Suprapubic skin (tissue), 4 donors: ENCODE data around the gene GALNT7. TPM values are rescaled to one million over a fixed set of nuclear protein-coding genes. Genes with fewer than 3 reads are reported as not detected.

Source experiments
- DNase-seq, 2 donors: peaks; one replicate each; pipeline ENCODE4 v3.0.0-alpha.2; 2019; ENCODE audit warnings: low spot score in 2 of 2
- H3K27ac ChIP-seq: fragments of 200-600 bp; sonication (generic); one replicate; pipeline ENCODE4 v1.5.1; 2019
- H3K27me3 ChIP-seq: fragments of 200-600 bp; sonication (generic); one replicate; pipeline ENCODE4 v1.5.1; 2019
- H3K36me3 ChIP-seq: fragments of 200-600 bp; sonication (generic); one replicate; pipeline ENCODE4 v1.5.1; 2019
- H3K4me1 ChIP-seq: fragments of 200-600 bp; sonication (generic); one replicate; pipeline ENCODE4 v1.5.1; 2019
- H3K4me3 ChIP-seq: fragments of 200-600 bp; sonication (generic); one replicate; pipeline ENCODE4 v1.5.1; 2019; ENCODE audit warnings: mild to moderate bottlenecking
- H3K9me3 ChIP-seq: fragments of 200-600 bp; sonication (generic); one replicate; pipeline ENCODE4 v1.5.1; 2019
- CTCF ChIP-seq, 2 donors: fragments of 200-600 bp in 1 of 2; fragments of 450-650 bp in 1 of 2; sonication (generic) in 1 of 2; IDR thresholded peaks; one replicate each; pipeline ENCODE4 v1.5.1; 2016 to 2019; ENCODE audit warnings: antibody characterized with exemption in 2 of 2, mild to moderate bottlenecking in 1 of 2, moderate library complexity in 1 of 2
- EP300 ChIP-seq: sonication (generic); formaldehyde crosslinking; IDR thresholded peaks from one replicate; pipeline ENCODE4 v1.6.1; 2017; ENCODE audit warnings: antibody characterized with exemption
- POLR2A ChIP-seq, 2 donors: fragments of 450-650 bp; IDR thresholded peaks; one replicate each; pipeline ENCODE4 v1.6.1; 2017; ENCODE audit warnings: antibody characterized with exemption in 2 of 2, mild to moderate bottlenecking in 2 of 2, moderate library complexity in 2 of 2
- POLR2AphosphoS5 ChIP-seq, 3 donors: sonication (generic); formaldehyde crosslinking; IDR thresholded peaks; one replicate each; pipeline ENCODE4 v1.6.1; 2017; ENCODE audit warnings: antibody characterized with exemption in 3 of 3
- WGBS: methylation state at CpG from one replicate; pipeline ENCODE4 v1.1.5; 2018; 5-methylcytosine and 5-hydroxymethylcytosine counted together
- total RNA-seq, 4 donors: library from RNA; depleted of rRNA; stranded (reverse); fragments of >200 nt; gene quantifications; one replicate each; pipeline ENCODE4 v1.1.0, GENCODE V29; 2016

The GALNT7 gene
- total RNA-seq, 4 donors from 2014 or later: 7.9 to 13.4 (median 9.5) TPM

GRCh38 chr4:173226401-173226888 lies 57.8 kb downstream of the GALNT7 start:
- no peaks in the 10 kb centered on the region for H3K9me3 ChIP-seq
- no peaks in the 10 kb centered on the region for H3K36me3 ChIP-seq
- H3K4me3 ChIP-seq: no peak overlapping the region
- H3K27ac ChIP-seq: no peak overlapping the region
- no peaks in the 10 kb centered on the region for H3K4me1 ChIP-seq
- no peak for DNase-seq
- TF ChIP-seq EP300: no peak
- TF ChIP-seq POLR2A (IDR thresholded peaks at IDR 0.05): no peak
- WGBS: 89% methylated on average over 4 of the region's 4 CpGs
- H3K27me3 ChIP-seq: no peaks in the 10 kb centered on the region

- no peaks in the 10 kb centered on the region for H3K36me3 ChIP-seq
- no peaks in the 10 kb centered on the region for H3K27me3 ChIP-seq
- no peak for DNase-seq
- H3K9me3 ChIP-seq: no peaks in the 10 kb centered on the region
- no peak overlapping the region for H3K27ac ChIP-seq
- WGBS: 67% methylated on average over 2 of the region's 2 CpGs
- no peak overlapping the region for H3K4me3 ChIP-seq
- TF ChIP-seq CTCF (IDR thresholded peaks at IDR 0.05): no peak
- TF ChIP-seq EP300: no peak
- TF ChIP-seq POLR2AphosphoS5 (IDR thresholded peaks at IDR 0.05): no peak
- TF ChIP-seq POLR2A (IDR thresholded peaks at IDR 0.05): no peak
- no peaks in the 10 kb centered on the region for H3K4me1 ChIP-seq
These were observed 59.1 kb downstream of the GALNT7 start for GRCh38 chr4:173227756-173228155.

GRCh38 chr4:173230062-173230461 lies 61.5 kb downstream of the GALNT7 start:
- no peak for DNase-seq

GRCh38 chr4:173231916-173232315 lies 63.3 kb downstream of the GALNT7 start:
- H3K4me1 ChIP-seq: peaks cover 6% of the 10 kb centered on the region
- H3K36me3 ChIP-seq: no peaks in the 10 kb centered on the region
- 74% methylated on average over 1 of the region's 1 CpG for whole genome bisulfite sequencing
- H3K4me3 ChIP-seq: no peak overlapping the region
- H3K27me3 ChIP-seq: no peaks in the 10 kb centered on the region
- no peak for DNase-seq
- no peaks in the 10 kb centered on the region for H3K9me3 ChIP-seq
- no peak overlapping the region for H3K27ac ChIP-seq
- TF ChIP-seq CTCF (IDR thresholded peaks at IDR 0.05): no peak
- no peak for TF ChIP-seq POLR2A (IDR thresholded peaks at IDR 0.05)

More at GRCh38 chr4:173230062-173230461, 61.5 kb downstream of the GALNT7 start:
- Histone ChIP-seq H3K36me3 (no peaks in the 10 kb centered on the region), H3K27me3 (no peaks in the 10 kb centered on the region), H3K9me3 (no peaks in the 10 kb centered on the region), H3K4me3 (no peak overlapping the region), H3K27ac (no peak overlapping the region), H3K4me1 (no peaks in the 10 kb centered on the region)
- TF ChIP-seq EP300 (no peak), CTCF (IDR thresholded peaks at IDR 0.05) (no peak), POLR2A (IDR thresholded peaks at IDR 0.05) (no peak), POLR2AphosphoS5 (IDR thresholded peaks at IDR 0.05) (no peak)

GRCh38 chr4:173233857-173234256 lies 65.2 kb downstream of the GALNT7 start:
- no peak for TF ChIP-seq POLR2A (IDR thresholded peaks at IDR 0.05)
- TF ChIP-seq POLR2AphosphoS5 (IDR thresholded peaks at IDR 0.05): no peak
- no peak for TF ChIP-seq EP300
- no peak for TF ChIP-seq CTCF (IDR thresholded peaks at IDR 0.05)
- H3K36me3 ChIP-seq: no peaks in the 10 kb centered on the region
- WGBS: 79% methylated on average over 5 of the region's 5 CpGs
- H3K27ac ChIP-seq: no peak overlapping the region
- H3K4me1 ChIP-seq: peaks cover 15% of the 10 kb centered on the region
- no peaks in the 10 kb centered on the region for H3K27me3 ChIP-seq
- no peaks in the 10 kb centered on the region for H3K9me3 ChIP-seq
- no peak for DNase-seq
- no peak overlapping the region for H3K4me3 ChIP-seq

GRCh38 chr4:173235050-173235449 lies 66.4 kb downstream of the GALNT7 start:
- DNase-seq: no peak
- H3K9me3 ChIP-seq: no peaks in the 10 kb centered on the region
- H3K36me3 ChIP-seq: no peaks in the 10 kb centered on the region
- WGBS: 91% methylated on average over 3 of the region's 3 CpGs
- H3K4me1 ChIP-seq: peaks cover 15% of the 10 kb centered on the region
- H3K27me3 ChIP-seq: no peaks in the 10 kb centered on the region
- TF ChIP-seq CTCF (IDR thresholded peaks at IDR 0.05) (no peak), EP300 (no peak), POLR2AphosphoS5 (IDR thresholded peaks at IDR 0.05) (no peak), POLR2A (IDR thresholded peaks at IDR 0.05) (no peak)
- H3K4me3 ChIP-seq: no peak overlapping the region
- no peak overlapping the region for H3K27ac ChIP-seq
